ENCODE measurements around the gene MRPL32. TPM values are rescaled to one million over a fixed set of nuclear protein-coding genes. Genes with fewer than 3 reads are reported as not detected.

Gene MRPL32
- total RNA-seq, 2 donors from 2014 or later, result 48.3 to 65.7 TPM

Other genes starting within 250 kb of the MRPL32 start
- gene C7orf25, start 20.3 kb upstream of the MRPL32 start, total RNA-seq, result 10 to 100 TPM in 1 of 2 donors, 1 to 10 TPM in 1; 7.5 to 20.8 TPM
- gene PSMA2, start 202 bp upstream of the MRPL32 start, total RNA-seq, result 10 to 100 TPM; 56.2 to 79.1 TPM
- gene HECW1, start 180.3 kb downstream of the MRPL32 start, total RNA-seq, result 10 to 100 TPM in 1 of 2 donors, 1 to 10 TPM in 1; 1.4 to 10.3 TPM